NT2/D1 (cell line): ENCODE measurements around the gene TUBGCP6.

Experiments used
- DNase-seq: peaks from one replicate; pipeline ENCODE4 v3.0.0-alpha.2; 2011; ENCODE audit warnings: low read depth, low spot score
- H3K27me3 ChIP-seq: 2 replicates; pipeline ENCODE4 v1.6.0; 2011; ENCODE audit warnings: mild to moderate bottlenecking; ENCODE audit not compliant: insufficient read length, insufficient read depth
- H3K36me3 ChIP-seq: 2 replicates; pipeline ENCODE4 v1.6.1; 2011; ENCODE audit warnings: mild to moderate bottlenecking, low read length, mixed read lengths; ENCODE audit not compliant: insufficient read depth, insufficient read length
- H3K4me1 ChIP-seq: 2 replicates; pipeline ENCODE4 v1.5.1; 2011; ENCODE audit not compliant: insufficient read depth, insufficient read length
- H3K4me3 ChIP-seq: 2 replicates; pipeline ENCODE4 v1.5.1; 2011; ENCODE audit warnings: low read depth; ENCODE audit not compliant: insufficient read length
- H3K9ac ChIP-seq: 2 replicates; pipeline ENCODE4 v1.6.0; 2011; ENCODE audit warnings: low read depth; ENCODE audit not compliant: insufficient read length
- H3K9me3 ChIP-seq: 2 replicates; pipeline ENCODE4 v1.5.1; 2011; ENCODE audit warnings: mild to moderate bottlenecking, low read length; ENCODE audit not compliant: insufficient read depth
- YY1 ChIP-seq: IDR thresholded peaks from 2 replicates; pipeline ENCODE4 v1.6.1; 2011; ENCODE audit not compliant: insufficient read length, insufficient read depth
- ZNF274 ChIP-seq: IDR thresholded peaks from 2 replicates; pipeline ENCODE4 v1.6.1; 2011; ENCODE audit warnings: mild to moderate bottlenecking, low read depth, low read length

Gene TUBGCP6

DNA sequence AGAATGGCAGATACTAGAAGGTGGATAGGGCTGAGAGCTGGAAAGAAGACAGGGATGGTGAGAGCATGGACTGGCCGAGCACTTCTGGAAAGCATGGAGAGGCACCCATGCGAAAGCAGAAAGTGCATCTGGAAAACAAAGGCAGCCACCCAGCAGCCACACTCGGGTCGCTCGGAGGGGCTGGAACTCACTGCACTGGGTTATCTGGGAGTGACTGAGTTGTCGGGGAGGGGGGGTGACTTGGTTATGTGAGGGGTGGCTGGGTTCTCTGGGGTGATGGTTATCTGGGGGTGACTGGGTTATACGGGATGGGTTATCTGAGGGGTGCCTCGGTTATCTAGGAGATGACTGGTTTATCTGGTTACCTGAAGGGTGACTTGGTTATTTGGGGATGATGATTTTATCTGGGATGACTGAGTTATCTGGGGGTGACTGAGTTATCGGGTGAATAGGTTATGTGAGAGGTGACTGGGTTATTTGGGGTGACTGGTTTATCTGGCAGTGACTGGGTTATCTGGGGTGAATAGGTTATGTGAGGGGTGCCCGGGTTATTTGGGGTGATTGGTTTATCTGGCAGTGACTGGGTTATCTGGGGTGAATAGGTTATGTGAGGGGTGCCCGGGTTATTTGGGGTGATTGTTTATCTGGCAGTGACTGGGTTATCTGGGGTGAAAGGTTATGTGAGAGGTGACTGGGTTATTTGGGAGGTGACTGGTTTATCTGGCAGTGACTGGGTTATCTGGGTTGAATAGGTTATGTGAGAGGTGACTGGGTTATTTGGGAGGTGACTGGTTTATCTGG, 76.9 kb downstream of the TUBGCP6 start:
- H3K4me1 ChIP-seq = peaks cover 4% of the 10 kb centered on the region
- no peaks in the 10 kb centered on the region for H3K36me3 ChIP-seq
- no peak for DNase-seq
- TF ChIP-seq ZNF274 (no peak), YY1 (no peak)
- peaks cover 27% of the 10 kb centered on the region for H3K27me3 ChIP-seq
- no peaks in the 10 kb centered on the region for H3K9me3 ChIP-seq
- no peak overlapping the region for H3K4me3 ChIP-seq
- no peak overlapping the region for H3K9ac ChIP-seq
